Smooth muscle cell (in vitro differentiated cells): ENCODE results near the gene SIGMAR1. TPM values are rescaled to one million over a fixed set of nuclear protein-coding genes. Genes with fewer than 3 reads are reported as not detected.
A peak's percentile ranks its signal among the peaks of the same experiment; 100 is the strongest.

ENCODE experiments used
- DNase-seq: peaks from one replicate; lab custom pipeline; 2025; ENCODE audit not compliant: unreplicated experiment; lab: John Stamatoyannopoulos, UW
- H2AFZ ChIP-seq: fragments of 200-600 bp; sonication (generic); 2 replicates; pipeline ENCODE4 v1.6.0; 2016; ENCODE audit warnings: antibody characterized with exemption, low read depth, mild to moderate bottlenecking
- H3F3A ChIP-seq: fragments of 200-600 bp; sonication (generic); 2 replicates; pipeline ENCODE4 v1.6.0; 2017; ENCODE audit warnings: antibody characterized with exemption, low read depth
- H3K27ac ChIP-seq: fragments of 200-600 bp; sonication (generic); 2 replicates; pipeline ENCODE4 v1.5.1; 2016; ENCODE audit warnings: low read depth, mild to moderate bottlenecking
- H3K27me3 ChIP-seq: fragments of 200-600 bp; sonication (generic); 2 replicates; pipeline ENCODE4 v1.6.1; 2016; ENCODE audit warnings: low read depth, mild to moderate bottlenecking
- H3K36me3 ChIP-seq: fragments of 200-600 bp; sonication (generic); 2 replicates; pipeline ENCODE4 v1.5.1; 2016; ENCODE audit warnings: low read depth
- H3K4me1 ChIP-seq: fragments of 200-600 bp; sonication (generic); 2 replicates; pipeline ENCODE4 v1.5.1; 2016; ENCODE audit warnings: low read depth
- H3K4me2 ChIP-seq: fragments of 200-600 bp; sonication (generic); 2 replicates; pipeline ENCODE4 v1.6.0; 2016; ENCODE audit warnings: mild to moderate bottlenecking
- H3K4me3 ChIP-seq: fragments of 200-600 bp; sonication (generic); 2 replicates; pipeline ENCODE4 v1.5.1; 2016; ENCODE audit warnings: mild to moderate bottlenecking
- H3K79me2 ChIP-seq: fragments of 200-600 bp; sonication (generic); 2 replicates; pipeline ENCODE4 v1.6.0; 2016; ENCODE audit warnings: low read depth, mild to moderate bottlenecking
- H3K9ac ChIP-seq: fragments of 200-600 bp; sonication (generic); 2 replicates; pipeline ENCODE4 v1.6.0; 2016; ENCODE audit warnings: low read depth
- H3K9me3 ChIP-seq: fragments of 200-600 bp; sonication (generic); replicated peaks from 2 replicates; pipeline ENCODE4 v1.5.1; 2016; ENCODE audit warnings: low read depth
- H4K20me1 ChIP-seq: fragments of 200-600 bp; sonication (generic); 2 replicates; pipeline ENCODE4 v1.6.0; 2016; ENCODE audit warnings: low read depth
- WGBS: methylation state at CpG from one replicate; pipeline ENCODE4 v1.1.7; 2016; ENCODE audit warnings: low lambda C conversion rate; 5-methylcytosine and 5-hydroxymethylcytosine counted together
- polyA plus RNA-seq: library from polyadenylated mRNA; unstranded; fragments of >200 nt; fragmentation: Nextera tagmentation; extraction: Ambion mirVana; gene quantifications from 2 replicates; pipeline ENCODE4 v1.2.1, GENCODE V29; 2016
- total RNA-seq: library from RNA; depleted of rRNA; stranded (reverse); fragments of >200 nt; gene quantifications from 2 replicates; pipeline ENCODE4 v1.2.3, GENCODE V29; 2014
- TF ChIP-seq, protein P1 (sequence below): fragments of 200-600 bp; sonication (generic); IDR thresholded peaks from 2 replicates; pipeline ENCODE4 v1.5.1; 2017; ENCODE audit warnings: borderline replicate concordance, mild to moderate bottlenecking, antibody characterized with exemption; ENCODE audit not compliant: insufficient read depth, poor library complexity, severe bottlenecking

The SIGMAR1 gene
- total and polyA plus RNA-seq, 2 experiments from 2014 or later, result 105 to 192 TPM

DNA sequence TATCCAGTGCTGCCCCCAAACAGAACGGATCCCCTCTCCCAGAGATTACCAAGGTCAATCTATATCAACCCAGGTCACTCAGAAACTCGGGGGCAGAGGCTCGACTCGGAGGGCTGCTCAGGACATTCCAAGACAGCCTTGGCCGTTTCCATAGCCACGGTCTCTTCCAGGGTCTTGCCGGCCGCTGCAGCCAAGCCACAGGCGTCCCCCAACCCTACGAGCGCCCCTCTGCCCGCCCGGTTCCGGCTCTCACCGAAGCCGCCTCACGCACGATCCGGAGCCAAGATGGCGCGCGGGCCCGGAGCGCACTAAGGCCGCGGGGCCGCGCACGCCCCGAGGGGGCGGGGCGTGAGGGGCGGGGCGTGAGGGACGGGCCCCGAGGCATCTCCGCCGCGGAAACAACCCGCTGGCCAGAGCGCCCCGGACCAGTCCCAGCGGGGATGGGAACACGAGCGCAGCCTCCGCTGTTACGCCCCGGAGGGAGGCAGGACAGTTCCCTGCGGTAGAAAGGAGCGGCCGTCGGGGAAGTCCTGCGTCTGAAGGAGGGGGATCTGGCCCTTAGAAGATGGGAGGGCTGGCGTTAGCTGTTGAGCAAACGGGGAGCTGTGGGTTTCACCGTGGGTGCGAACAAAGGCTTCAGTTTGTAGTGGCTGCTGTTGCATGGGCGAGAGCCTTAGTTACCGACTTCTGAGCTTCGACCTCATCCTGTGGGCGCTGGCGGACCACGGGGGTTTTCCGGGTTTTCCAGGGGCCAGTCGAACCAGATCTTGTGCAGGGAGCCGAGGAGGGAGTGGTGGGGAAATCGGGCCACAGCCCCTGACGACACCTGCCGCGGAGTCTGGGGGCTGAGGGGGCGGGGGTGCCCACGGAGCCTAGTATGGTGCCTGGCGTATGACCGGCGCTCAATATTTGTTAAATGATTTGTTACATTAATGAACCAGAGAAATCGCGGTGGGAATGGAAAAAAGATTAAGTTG lies 25.5 kb downstream of the SIGMAR1 start, which contains the start of gene RPP25L:
Gene RPP25L (minus strand): TSS at position 287 of the 977 bp plus-strand sequence. CDS start 801 bp downstream, outside the sequence.
- peaks cover 7% of the 10 kb centered on the region for H3F3A ChIP-seq
- 2% methylated on average over 67 of the region's 77 CpGs for WGBS
- H3K27ac ChIP-seq, result peak within 1 kb of the TSS; percentile 55
- peaks cover 3% of the 10 kb centered on the region for H3K79me2 ChIP-seq
- peak within 1 kb of the TSS; percentile 87 for H3K9ac ChIP-seq
- peak within 1 kb of the TSS; percentile 89 for H2AFZ ChIP-seq
- no peaks in the 10 kb centered on the region for H4K20me1 ChIP-seq
- H3K36me3 ChIP-seq, result peaks cover 3% of the 10 kb centered on the region
- DNase-seq, result peak; percentile 63
- no peaks in the 10 kb centered on the region for H3K27me3 ChIP-seq
- peaks cover 10% of the 10 kb centered on the region for H3K4me1 ChIP-seq
- H3K9me3 ChIP-seq, result no peaks in the 10 kb centered on the region
- peak within 1 kb of the TSS; percentile 97 for H3K4me2 ChIP-seq
- TF ChIP-seq, protein P1, sequence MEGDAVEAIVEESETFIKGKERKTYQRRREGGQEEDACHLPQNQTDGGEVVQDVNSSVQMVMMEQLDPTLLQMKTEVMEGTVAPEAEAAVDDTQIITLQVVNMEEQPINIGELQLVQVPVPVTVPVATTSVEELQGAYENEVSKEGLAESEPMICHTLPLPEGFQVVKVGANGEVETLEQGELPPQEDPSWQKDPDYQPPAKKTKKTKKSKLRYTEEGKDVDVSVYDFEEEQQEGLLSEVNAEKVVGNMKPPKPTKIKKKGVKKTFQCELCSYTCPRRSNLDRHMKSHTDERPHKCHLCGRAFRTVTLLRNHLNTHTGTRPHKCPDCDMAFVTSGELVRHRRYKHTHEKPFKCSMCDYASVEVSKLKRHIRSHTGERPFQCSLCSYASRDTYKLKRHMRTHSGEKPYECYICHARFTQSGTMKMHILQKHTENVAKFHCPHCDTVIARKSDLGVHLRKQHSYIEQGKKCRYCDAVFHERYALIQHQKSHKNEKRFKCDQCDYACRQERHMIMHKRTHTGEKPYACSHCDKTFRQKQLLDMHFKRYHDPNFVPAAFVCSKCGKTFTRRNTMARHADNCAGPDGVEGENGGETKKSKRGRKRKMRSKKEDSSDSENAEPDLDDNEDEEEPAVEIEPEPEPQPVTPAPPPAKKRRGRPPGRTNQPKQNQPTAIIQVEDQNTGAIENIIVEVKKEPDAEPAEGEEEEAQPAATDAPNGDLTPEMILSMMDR, result no peak
- H3K4me3 ChIP-seq, result peak within 1 kb of the TSS; percentile 82

DNA sequence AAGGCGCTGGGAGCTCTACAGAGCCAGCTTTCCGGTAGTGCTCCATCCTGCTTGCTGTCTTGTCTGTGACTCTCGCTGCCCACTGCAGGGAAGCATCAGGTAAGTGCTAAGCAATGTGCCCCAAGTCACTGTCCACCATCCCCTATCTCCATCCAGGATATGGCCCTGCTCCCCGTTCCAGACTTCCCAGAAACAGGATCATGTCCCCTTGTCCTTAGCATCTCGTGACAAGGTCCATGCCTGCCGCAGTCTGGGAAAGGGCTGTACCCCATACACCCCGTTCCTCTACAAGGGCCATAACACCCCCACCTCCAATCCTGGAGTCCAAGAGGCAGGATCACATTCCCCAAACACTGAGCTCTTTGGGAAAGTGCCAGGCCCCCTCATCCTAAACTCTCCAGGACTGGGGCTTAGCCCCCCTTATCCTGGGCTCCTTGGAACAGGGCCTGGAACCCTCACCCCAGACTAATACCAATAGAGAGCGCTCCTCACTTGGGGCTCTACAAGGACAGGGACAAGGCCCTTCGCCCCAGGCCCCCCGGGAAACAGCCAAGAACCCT lies 26.3 kb downstream of the SIGMAR1 start:
- 65% methylated on average over 10 of the region's 10 CpGs for WGBS
- peaks cover 1% of the 10 kb centered on the region for H3K36me3 ChIP-seq
- TF ChIP-seq, protein P1, result no peak

DNA sequence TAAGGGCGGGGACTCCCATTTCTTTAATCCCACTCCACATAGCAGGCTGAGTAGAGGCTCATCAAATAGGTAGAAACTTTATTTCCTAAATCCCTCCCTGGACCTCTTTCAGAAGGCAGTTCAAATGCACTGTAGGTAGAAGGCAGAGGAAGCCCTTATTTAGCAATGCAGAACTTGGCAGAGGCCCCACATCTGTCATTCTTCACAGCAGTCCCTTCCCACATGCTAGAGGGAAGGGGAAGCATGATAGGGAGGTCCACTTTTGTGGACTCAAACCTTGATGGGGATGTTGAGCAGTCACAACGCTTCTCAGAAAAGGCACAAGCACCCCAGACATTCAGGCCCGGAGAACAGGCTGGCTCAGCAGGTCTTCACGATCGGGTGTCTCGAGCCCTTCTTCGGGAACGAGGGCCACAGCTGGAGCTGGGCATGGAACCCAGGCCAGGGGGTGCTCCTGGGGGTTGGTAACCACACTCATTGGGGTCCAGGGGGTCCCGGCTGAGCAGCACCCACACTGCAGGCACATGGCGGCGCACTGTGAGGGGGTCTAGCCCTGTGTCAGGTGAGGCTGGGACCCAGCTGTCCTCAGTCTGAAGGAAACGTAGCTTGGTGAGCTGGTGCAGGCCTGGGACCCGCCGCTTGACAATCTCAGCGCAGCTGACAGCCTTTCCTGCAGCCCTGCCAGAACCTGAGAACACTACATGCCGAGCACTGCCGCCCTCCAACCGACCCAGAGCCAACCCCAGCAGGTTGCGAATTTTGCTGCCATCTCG lies 27.0 kb downstream of the SIGMAR1 start:
- no peak for DNase-seq
- Histone ChIP-seq H3F3A (peaks cover 7% of the 10 kb centered on the region), H3K9me3 (no peaks in the 10 kb centered on the region), H3K79me2 (peaks cover 3% of the 10 kb centered on the region), H3K9ac (no peak overlapping the region), H2AFZ (no peak overlapping the region), H4K20me1 (no peaks in the 10 kb centered on the region), H3K4me1 (peaks cover 10% of the 10 kb centered on the region), H3K27me3 (no peaks in the 10 kb centered on the region), H3K36me3 (no peaks in the 10 kb centered on the region), H3K27ac (no peak overlapping the region), H3K4me2 (peak overlapping the region; percentile 97), H3K4me3 (no peak overlapping the region)
- TF ChIP-seq, protein P1, result no peak
- WGBS, result 94% methylated on average over 20 of the region's 20 CpGs

More for the DNA sequence above, 26.3 kb downstream of the SIGMAR1 start:
- no peak for DNase-seq
- Histone ChIP-seq H3F3A (peaks cover 7% of the 10 kb centered on the region), H2AFZ (peak overlapping the region; percentile 89), H3K79me2 (peaks cover 3% of the 10 kb centered on the region), H4K20me1 (no peaks in the 10 kb centered on the region), H3K4me3 (peak overlapping the region; percentile 82), H3K27me3 (no peaks in the 10 kb centered on the region), H3K9ac (peak overlapping the region; percentile 87), H3K4me2 (peak overlapping the region; percentile 97), H3K27ac (no peak overlapping the region), H3K9me3 (no peaks in the 10 kb centered on the region), H3K4me1 (peaks cover 10% of the 10 kb centered on the region)
